Measurements from ENCODE around the gene FAM83D.
"Not testable (repeated sequence)": the region's sequence is repeated elsewhere in the genome, so short reads cannot be mapped to it uniquely, and the experiment has no call there.

The FAM83D gene

GRCh38 chr20:38970302-38970701, 44.1 kb downstream of the FAM83D start:
- no peak for DNase-seq

- DNase-seq, result no peak
Observed at GRCh38 chr20:38973107-38973506, 46.9 kb downstream of the FAM83D start.

GRCh38 chr20:38973645-38974044, 47.4 kb downstream of the FAM83D start:
- no peak for DNase-seq

GRCh38 chr20:38975539-38976120, 49.4 kb downstream of the FAM83D start:
- DNase-seq, result no peak

- no peak for DNase-seq
Observed at GRCh38 chr20:38979434-38979833, 53.2 kb downstream of the FAM83D start.

GRCh38 chr20:38979842-38980241, 53.6 kb downstream of the FAM83D start:
- DNase-seq, result no peak

GRCh38 chr20:38982291-38982690, 56.1 kb downstream of the FAM83D start:
- no peak for DNase-seq

GRCh38 chr20:38985060-38985459, 58.8 kb downstream of the FAM83D start:
- DNase-seq, result no peak

- DNase-seq, result no peak
Observed at GRCh38 chr20:38985603-38986170, 59.5 kb downstream of the FAM83D start.

- no peak for DNase-seq
Observed at GRCh38 chr20:38986663-38987062, 60.4 kb downstream of the FAM83D start.

- DNase-seq, result no peak
Observed at GRCh38 chr20:38987777-38988176, 61.6 kb downstream of the FAM83D start.

- no peak for DNase-seq
Observed at GRCh38 chr20:38990728-38991127, 64.5 kb downstream of the FAM83D start.

- DNase-seq, result no peak
Observed at GRCh38 chr20:38991814-38992704, 65.8 kb downstream of the FAM83D start.

GRCh38 chr20:38995536-38996044, 69.4 kb downstream of the FAM83D start:
- no peak for DNase-seq

GRCh38 chr20:38996866-38997265, 70.6 kb downstream of the FAM83D start:
- DNase-seq, result not testable (repeated sequence)

- no peak for DNase-seq
Observed at GRCh38 chr20:38997622-38998021, 71.4 kb downstream of the FAM83D start.

- no peak for DNase-seq
Observed at GRCh38 chr20:38999217-38999616, 73.0 kb downstream of the FAM83D start.

- no peak for DNase-seq
Observed at GRCh38 chr20:38999965-39000910, 74.0 kb downstream of the FAM83D start.

Measured in right forelimb (tissue), 1 donor.